Anterior cingulate cortex (tissue), 58 donors: ENCODE data around the gene HEXD.
"Not testable (repeated sequence)": the region's sequence is repeated elsewhere in the genome, so short reads cannot be mapped to it uniquely, and the experiment has no call there.

Experiments used
- DNase-seq, 58 donors: peaks; one replicate each; lab custom pipeline; 2025; lab: John Stamatoyannopoulos, UW

HEXD gene

GRCh38 chr17:82382220-82382932 lies 35.8 kb upstream of the HEXD start:
- not testable (repeated sequence) for DNase-seq

GRCh38 chr17:82382933-82383255 lies 35.3 kb upstream of the HEXD start:
- DNase-seq: no peak

- DNase-seq: no peak
Observed at GRCh38 chr17:82383411-82383810, 34.7 kb upstream of the HEXD start.

- no peak for DNase-seq
Observed at GRCh38 chr17:82384051-82384729, 34.0 kb upstream of the HEXD start.

- DNase-seq: peak in 4 of 58 donors; percentile 11 to 17 (median 12)
Observed at GRCh38 chr17:82384730-82385481, 33.2 kb upstream of the HEXD start.

- no peak for DNase-seq
Observed at GRCh38 chr17:82385559-82386254, 32.4 kb upstream of the HEXD start.

GRCh38 chr17:82386255-82386831 lies 31.8 kb upstream of the HEXD start:
- DNase-seq: no peak

GRCh38 chr17:82386881-82387704 lies 31.1 kb upstream of the HEXD start:
- no peak for DNase-seq

- no peak for DNase-seq
Observed at GRCh38 chr17:82387705-82388106, 30.4 kb upstream of the HEXD start.

- no peak for DNase-seq
Observed at GRCh38 chr17:82388223-82388921, 29.8 kb upstream of the HEXD start.

GRCh38 chr17:82388922-82389283 lies 29.2 kb upstream of the HEXD start:
- DNase-seq: no peak

GRCh38 chr17:82389379-82389778 lies 28.8 kb upstream of the HEXD start:
- no peak for DNase-seq

- no peak for DNase-seq
Observed at GRCh38 chr17:82390015-82390859, 27.9 kb upstream of the HEXD start.

- no peak for DNase-seq
Observed at GRCh38 chr17:82390860-82391435, 27.2 kb upstream of the HEXD start.

GRCh38 chr17:82391496-82392066 lies 26.6 kb upstream of the HEXD start:
- DNase-seq: no peak

- no peak for DNase-seq
Observed at GRCh38 chr17:82392209-82392920, 25.8 kb upstream of the HEXD start.

GRCh38 chr17:82392941-82393340 lies 25.2 kb upstream of the HEXD start:
- DNase-seq: no peak
